Measurements from ENCODE around the gene LY86. TPM values are rescaled to one million over a fixed set of nuclear protein-coding genes. Genes with fewer than 3 reads are reported as not detected.

The LY86 gene
- total RNA-seq, 4 donors from 2014 or later: 1.2 to 2.8 TPM; not detected in 2

DNA sequence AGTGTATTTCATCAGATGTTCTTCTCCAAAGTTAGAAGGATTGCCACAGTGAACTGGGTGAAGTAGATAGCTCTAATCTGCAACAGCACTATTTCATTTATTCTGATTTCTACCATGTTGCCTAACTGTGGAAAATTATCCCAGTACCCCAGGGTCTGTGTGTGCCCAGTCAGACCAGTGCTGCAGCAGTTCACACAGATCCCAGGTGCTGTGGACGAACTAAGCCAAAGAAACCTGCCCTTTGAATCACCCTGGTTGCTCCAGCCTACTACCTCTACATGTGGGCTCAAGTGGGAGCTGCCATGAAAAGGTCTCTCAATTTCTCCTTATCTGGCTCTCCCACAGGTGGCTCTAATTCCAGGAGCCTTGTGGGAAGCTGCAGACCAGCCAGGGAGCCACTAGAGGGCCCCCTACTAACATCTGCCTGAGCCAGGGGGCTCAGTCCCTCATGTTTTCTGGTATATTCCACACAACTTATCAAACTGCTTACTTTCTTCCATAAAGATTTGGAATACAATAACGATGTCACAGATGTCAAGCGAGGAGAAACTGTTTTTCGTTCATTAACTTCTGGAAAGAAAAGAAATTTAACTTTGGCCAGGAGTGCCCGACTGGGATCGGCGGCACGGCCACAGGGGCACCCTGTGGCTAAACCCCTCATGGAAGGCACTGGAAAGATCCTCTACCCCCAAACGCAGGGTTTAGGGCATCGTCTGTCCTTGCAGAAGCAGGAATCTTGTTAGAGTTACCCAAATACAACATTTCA is 31.6 kb upstream of the LY86 start:
- Histone ChIP-seq H3K9me3 (no peaks in the 10 kb centered on the region), H3K27ac (no peak overlapping the region), H3K36me3 (no peaks in the 10 kb centered on the region), H3K4me1 (no peaks in the 10 kb centered on the region), H3K4me3 (replicated peaks in 1 of 3) (no peak overlapping the region), H3K27me3 (no peaks in the 10 kb centered on the region)
- 47% methylated on average over 10 of the region's 10 CpGs for WGBS, 2 donors
- intact Hi-C loops (cut with DNase I): no loop called here
- TF ChIP-seq, protein P1, sequence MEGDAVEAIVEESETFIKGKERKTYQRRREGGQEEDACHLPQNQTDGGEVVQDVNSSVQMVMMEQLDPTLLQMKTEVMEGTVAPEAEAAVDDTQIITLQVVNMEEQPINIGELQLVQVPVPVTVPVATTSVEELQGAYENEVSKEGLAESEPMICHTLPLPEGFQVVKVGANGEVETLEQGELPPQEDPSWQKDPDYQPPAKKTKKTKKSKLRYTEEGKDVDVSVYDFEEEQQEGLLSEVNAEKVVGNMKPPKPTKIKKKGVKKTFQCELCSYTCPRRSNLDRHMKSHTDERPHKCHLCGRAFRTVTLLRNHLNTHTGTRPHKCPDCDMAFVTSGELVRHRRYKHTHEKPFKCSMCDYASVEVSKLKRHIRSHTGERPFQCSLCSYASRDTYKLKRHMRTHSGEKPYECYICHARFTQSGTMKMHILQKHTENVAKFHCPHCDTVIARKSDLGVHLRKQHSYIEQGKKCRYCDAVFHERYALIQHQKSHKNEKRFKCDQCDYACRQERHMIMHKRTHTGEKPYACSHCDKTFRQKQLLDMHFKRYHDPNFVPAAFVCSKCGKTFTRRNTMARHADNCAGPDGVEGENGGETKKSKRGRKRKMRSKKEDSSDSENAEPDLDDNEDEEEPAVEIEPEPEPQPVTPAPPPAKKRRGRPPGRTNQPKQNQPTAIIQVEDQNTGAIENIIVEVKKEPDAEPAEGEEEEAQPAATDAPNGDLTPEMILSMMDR (IDR thresholded peaks at IDR 0.05): peak; percentile 74 to 93 (median 79)
- no peak for TF ChIP-seq POLR2A (IDR thresholded peaks at IDR 0.05)
- peak; percentile 56 to 65 for DNase-seq

DNA sequence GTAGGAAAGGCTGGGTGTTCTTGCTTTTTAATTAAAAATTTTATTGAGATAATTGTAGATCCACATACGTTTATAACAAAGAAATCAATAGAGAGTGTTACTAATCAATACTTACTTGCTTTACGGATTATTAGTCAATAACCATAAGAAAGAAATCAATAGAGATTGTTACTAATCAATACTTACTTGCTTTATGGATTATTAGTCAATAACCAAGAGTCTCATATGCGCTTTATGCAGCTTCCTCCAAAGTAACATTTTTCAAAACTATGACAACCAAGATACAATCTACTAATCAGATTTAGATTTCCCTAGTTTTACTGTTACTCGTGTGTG is 31.0 kb upstream of the LY86 start:
- no peaks in the 10 kb centered on the region for H3K9me3 ChIP-seq
- H3K4me1 ChIP-seq: no peaks in the 10 kb centered on the region
- no peaks in the 10 kb centered on the region for H3K27me3 ChIP-seq
- H3K4me3 ChIP-seq (replicated peaks in 1 of 3): no peak overlapping the region
- intact Hi-C loops (cut with DNase I): no loop called here
- DNase-seq: no peak
- 79 to 80% methylated on average over 4 of the region's 4 CpGs for WGBS, 2 donors
- TF ChIP-seq POLR2A (IDR thresholded peaks at IDR 0.05): no peak
- TF ChIP-seq, protein P1 (IDR thresholded peaks at IDR 0.05): no peak
- H3K36me3 ChIP-seq: no peaks in the 10 kb centered on the region
- no peak overlapping the region for H3K27ac ChIP-seq

DNA sequence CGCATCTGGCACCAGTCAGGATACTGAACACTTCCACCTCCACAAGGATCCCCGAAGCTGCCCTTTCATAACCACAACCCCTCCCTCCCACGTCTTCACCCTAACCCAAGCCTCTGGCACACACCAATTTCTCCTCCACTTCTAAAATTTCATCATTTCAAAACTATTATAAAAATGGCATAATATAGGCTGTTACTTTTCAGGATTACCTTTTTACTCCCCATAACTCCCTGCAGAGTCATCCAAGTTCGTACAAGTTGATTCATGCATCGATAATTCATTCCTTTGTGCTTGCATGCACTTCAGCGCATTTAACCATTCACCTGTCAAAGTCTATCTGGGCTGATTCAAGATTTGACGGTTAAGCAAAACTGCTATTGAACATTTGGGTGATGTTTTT is 30.6 kb upstream of the LY86 start:
- intact Hi-C loops (cut with DNase I): no loop called here
- 68 to 70% methylated on average over 7 of the region's 7 CpGs for WGBS, 2 donors

DNA sequence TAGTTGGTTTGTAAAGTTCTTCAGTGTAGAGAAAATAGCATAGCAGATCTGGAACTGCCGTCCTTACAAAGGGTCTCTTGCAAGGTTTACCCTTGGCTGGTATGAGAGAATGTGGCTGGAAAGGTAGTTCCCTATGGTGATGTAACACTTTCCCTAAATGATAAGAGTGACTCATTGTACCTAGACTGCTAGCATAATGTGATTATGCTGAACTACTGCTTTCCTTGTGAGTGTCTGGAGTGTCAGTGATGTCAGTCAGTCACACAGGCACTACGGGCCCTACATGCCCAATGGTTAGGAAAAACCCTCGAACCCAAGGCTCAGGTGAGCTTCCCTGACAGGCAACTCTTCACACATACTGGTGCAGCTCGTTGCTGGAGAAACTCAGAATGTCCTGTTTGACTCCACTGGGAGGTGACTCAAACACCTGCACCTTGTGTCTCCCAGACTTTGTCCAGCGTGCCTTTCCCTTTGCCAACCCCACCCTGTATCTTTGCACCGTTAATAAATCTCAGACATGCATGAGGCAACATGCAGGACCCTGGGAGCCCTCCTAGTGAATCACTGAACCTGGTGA is 28.4 kb upstream of the LY86 start:
- no peak overlapping the region for H3K27ac ChIP-seq
- no peaks in the 10 kb centered on the region for H3K36me3 ChIP-seq
- H3K9me3 ChIP-seq: no peaks in the 10 kb centered on the region
- DNase-seq: no peak
- 84 to 86% methylated on average over 6 of the region's 6 CpGs for WGBS, 2 donors
- no peaks in the 10 kb centered on the region for H3K4me1 ChIP-seq
- H3K27me3 ChIP-seq: no peaks in the 10 kb centered on the region
- TF ChIP-seq, protein P1 (IDR thresholded peaks at IDR 0.05): no peak
- TF ChIP-seq POLR2A (IDR thresholded peaks at IDR 0.05): no peak
- no peak overlapping the region for H3K4me3 ChIP-seq (replicated peaks in 1 of 3)
- intact Hi-C loops (cut with DNase I): no loop called here

More for the DNA sequence above, 30.6 kb upstream of the LY86 start:
- no peak for DNase-seq
- no peaks in the 10 kb centered on the region for H3K4me1 ChIP-seq
- no peaks in the 10 kb centered on the region for H3K36me3 ChIP-seq
- TF ChIP-seq POLR2A (IDR thresholded peaks at IDR 0.05): no peak
- TF ChIP-seq, protein P1 (IDR thresholded peaks at IDR 0.05): no peak
- H3K9me3 ChIP-seq: no peaks in the 10 kb centered on the region
- H3K27ac ChIP-seq: no peak overlapping the region
- no peak overlapping the region for H3K4me3 ChIP-seq (replicated peaks in 1 of 3)
- no peaks in the 10 kb centered on the region for H3K27me3 ChIP-seq

DNA sequence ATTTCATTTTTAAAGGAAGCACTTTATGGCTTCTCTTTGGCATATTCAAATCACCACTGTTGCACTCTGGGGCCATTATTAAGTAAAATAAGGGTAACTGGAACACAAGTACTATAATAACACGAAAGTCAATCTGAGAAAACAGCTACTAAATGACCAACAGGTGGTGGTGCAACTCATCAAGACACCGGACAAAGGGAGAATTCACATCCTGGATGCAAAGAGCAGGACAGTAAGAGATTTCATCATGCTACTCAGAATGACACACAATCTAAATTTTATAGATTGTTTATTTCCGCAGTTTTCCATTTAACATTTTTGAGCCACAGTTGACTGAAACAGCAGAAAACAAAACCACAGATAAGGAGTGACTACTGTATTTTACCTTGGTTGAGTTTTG is 27.6 kb upstream of the LY86 start:
- Histone ChIP-seq H3K9me3 (no peaks in the 10 kb centered on the region), H3K27ac (no peak overlapping the region), H3K27me3 (no peaks in the 10 kb centered on the region), H3K4me1 (no peaks in the 10 kb centered on the region), H3K36me3 (no peaks in the 10 kb centered on the region), H3K4me3 (replicated peaks in 1 of 3) (no peak overlapping the region)
- DNase-seq: no peak
- WGBS, 2 donors: 71 to 77% methylated on average over 3 of the region's 3 CpGs
- intact Hi-C loops (cut with DNase I): no loop called here
- no peak for TF ChIP-seq POLR2A (IDR thresholded peaks at IDR 0.05)
- TF ChIP-seq, protein P1 (IDR thresholded peaks at IDR 0.05): peak in 1 of 6 experiments; percentile 23

Measured in thyroid gland (tissue), 4 donors.